HG03066 (cell line): Measurements from ENCODE around the gene ABR.
"Not testable (repeated sequence)": the region's sequence is repeated elsewhere in the genome, so short reads cannot be mapped to it uniquely, and the experiment has no call there.

Experiments
- ATAC-seq: cut with Tn5 transposase; IDR thresholded peaks from one replicate; pipeline ENCODE4 v1.9.1; 2021; ENCODE audit warnings: low read depth; ENCODE audit not compliant: unreplicated experiment

The ABR gene

GRCh38 chr17:1202291-1202690 lies 22.5 kb upstream of the ABR start:
- ATAC-seq = no peak

- no peak for ATAC-seq
Observed at GRCh38 chr17:1201132-1201702, 21.4 kb upstream of the ABR start.

- ATAC-seq = not testable (repeated sequence)
Observed at GRCh38 chr17:1199271-1199743, 19.5 kb upstream of the ABR start.

- ATAC-seq = peak; percentile 65
Observed at GRCh38 chr17:1197781-1198490, 18.2 kb upstream of the ABR start.

- peak; percentile 9 for ATAC-seq
Observed at GRCh38 chr17:1197379-1197778, 17.6 kb upstream of the ABR start.

- ATAC-seq = no peak
Observed at GRCh38 chr17:1196946-1197345, 17.2 kb upstream of the ABR start.

GRCh38 chr17:1192911-1193699 lies 13.3 kb upstream of the ABR start:
- ATAC-seq = no peak

GRCh38 chr17:1190751-1191331 lies 11.1 kb upstream of the ABR start:
- ATAC-seq = no peak

- ATAC-seq = no peak
Observed at GRCh38 chr17:1188812-1189504, 9.2 kb upstream of the ABR start.

GRCh38 chr17:1186923-1187771 lies 7.4 kb upstream of the ABR start:
- ATAC-seq = no peak

GRCh38 chr17:1186214-1186820 lies 6.5 kb upstream of the ABR start:
- ATAC-seq = no peak

GRCh38 chr17:1183171-1183873 lies 3.5 kb upstream of the ABR start:
- ATAC-seq = peak; percentile 51

- no peak for ATAC-seq
Observed at GRCh38 chr17:1182811-1183170, 3.0 kb upstream of the ABR start.

GRCh38 chr17:1181753-1182137 lies 2.0 kb upstream of the ABR start:
- ATAC-seq = no peak

- ATAC-seq = no peak
Observed at GRCh38 chr17:1180958-1181752, 1.4 kb upstream of the ABR start.

- ATAC-seq = no peak
Observed at GRCh38 chr17:1179112-1179817, 516 bp downstream of the ABR start.

- ATAC-seq = no peak
Observed at GRCh38 chr17:1177016-1177700, 2.6 kb downstream of the ABR start.
